ENCODE measurements around the gene FCRL6.

The FCRL6 gene

DNA sequence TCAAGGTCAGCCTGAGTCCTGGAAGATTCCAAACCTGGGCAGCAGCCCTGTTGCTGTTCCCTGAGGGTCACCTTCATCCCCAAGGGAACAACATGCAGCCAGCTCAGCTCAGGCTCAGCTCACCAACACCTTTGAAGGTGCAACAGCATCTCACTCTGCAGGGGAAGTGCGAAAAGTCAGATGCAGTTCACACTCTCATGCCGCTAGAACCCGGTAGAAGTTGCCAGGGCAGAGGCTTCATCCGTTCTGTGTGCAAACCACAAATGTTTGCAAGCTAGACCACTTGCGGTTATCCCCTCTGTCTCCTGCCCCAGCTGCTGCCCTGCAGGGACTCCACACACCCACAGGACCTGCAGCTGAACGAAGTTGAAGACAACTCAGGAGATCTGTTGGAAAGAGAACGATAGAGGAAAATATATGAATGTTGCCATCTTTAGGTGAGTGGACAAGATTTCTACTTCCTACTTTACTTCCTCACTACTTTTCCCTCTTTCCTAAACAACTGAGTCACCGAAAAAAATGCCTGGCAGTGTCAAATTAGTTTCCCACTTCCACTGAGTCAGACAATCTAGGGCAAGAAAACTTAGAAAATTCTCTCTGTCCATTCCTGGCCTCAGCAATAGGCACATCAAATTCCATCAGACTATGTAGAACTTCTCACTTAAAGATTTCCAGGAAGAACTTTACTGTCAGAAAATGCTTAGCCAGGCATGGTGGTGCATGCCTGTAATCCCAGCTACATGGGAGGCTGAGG is 1.8 kb upstream of the FCRL6 start:
- H3K4me3 ChIP-seq (ENCODE audit: low read depth, low read length, poor library complexity, severe bottlenecking), result no peak overlapping the region
- no peaks in the 10 kb centered on the region for H3F3A ChIP-seq (ENCODE audit: insufficient read depth, low read length)
- H3K9ac ChIP-seq (ENCODE audit: low read length), result no peak overlapping the region
- no peak overlapping the region for H2AFZ ChIP-seq (ENCODE audit: low read length)
- H3K79me2 ChIP-seq (ENCODE audit: insufficient read depth, low read length), result no peaks in the 10 kb centered on the region
- H3K4me1 ChIP-seq (ENCODE audit: insufficient read depth, low read length, severe bottlenecking), result no peaks in the 10 kb centered on the region
- no peak overlapping the region for H3K27ac ChIP-seq (ENCODE audit: low read depth, low read length, poor library complexity, severe bottlenecking)
- H3K27me3 ChIP-seq (ENCODE audit: insufficient read depth, low read length), result no peaks in the 10 kb centered on the region
- H3K4me2 ChIP-seq (ENCODE audit: low read length), result no peak overlapping the region
- TF ChIP-seq EZH2 (IDR thresholded peaks at IDR 0.05; ENCODE audit: borderline replicate concordance, low read length), result no peak
- TF ChIP-seq, protein P1, sequence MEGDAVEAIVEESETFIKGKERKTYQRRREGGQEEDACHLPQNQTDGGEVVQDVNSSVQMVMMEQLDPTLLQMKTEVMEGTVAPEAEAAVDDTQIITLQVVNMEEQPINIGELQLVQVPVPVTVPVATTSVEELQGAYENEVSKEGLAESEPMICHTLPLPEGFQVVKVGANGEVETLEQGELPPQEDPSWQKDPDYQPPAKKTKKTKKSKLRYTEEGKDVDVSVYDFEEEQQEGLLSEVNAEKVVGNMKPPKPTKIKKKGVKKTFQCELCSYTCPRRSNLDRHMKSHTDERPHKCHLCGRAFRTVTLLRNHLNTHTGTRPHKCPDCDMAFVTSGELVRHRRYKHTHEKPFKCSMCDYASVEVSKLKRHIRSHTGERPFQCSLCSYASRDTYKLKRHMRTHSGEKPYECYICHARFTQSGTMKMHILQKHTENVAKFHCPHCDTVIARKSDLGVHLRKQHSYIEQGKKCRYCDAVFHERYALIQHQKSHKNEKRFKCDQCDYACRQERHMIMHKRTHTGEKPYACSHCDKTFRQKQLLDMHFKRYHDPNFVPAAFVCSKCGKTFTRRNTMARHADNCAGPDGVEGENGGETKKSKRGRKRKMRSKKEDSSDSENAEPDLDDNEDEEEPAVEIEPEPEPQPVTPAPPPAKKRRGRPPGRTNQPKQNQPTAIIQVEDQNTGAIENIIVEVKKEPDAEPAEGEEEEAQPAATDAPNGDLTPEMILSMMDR (IDR thresholded peaks at IDR 0.05; ENCODE audit: low read length), result no peak
- no peaks in the 10 kb centered on the region for H4K20me1 ChIP-seq (ENCODE audit: insufficient read depth, low read length)
- H3K9me3 ChIP-seq (ENCODE audit: low read length), result no peaks in the 10 kb centered on the region
- H3K9me2 ChIP-seq (ENCODE audit: low read depth, low read length), result no peaks in the 10 kb centered on the region
- H3K36me3 ChIP-seq (ENCODE audit: insufficient read depth, low read length), result no peaks in the 10 kb centered on the region

DNA sequence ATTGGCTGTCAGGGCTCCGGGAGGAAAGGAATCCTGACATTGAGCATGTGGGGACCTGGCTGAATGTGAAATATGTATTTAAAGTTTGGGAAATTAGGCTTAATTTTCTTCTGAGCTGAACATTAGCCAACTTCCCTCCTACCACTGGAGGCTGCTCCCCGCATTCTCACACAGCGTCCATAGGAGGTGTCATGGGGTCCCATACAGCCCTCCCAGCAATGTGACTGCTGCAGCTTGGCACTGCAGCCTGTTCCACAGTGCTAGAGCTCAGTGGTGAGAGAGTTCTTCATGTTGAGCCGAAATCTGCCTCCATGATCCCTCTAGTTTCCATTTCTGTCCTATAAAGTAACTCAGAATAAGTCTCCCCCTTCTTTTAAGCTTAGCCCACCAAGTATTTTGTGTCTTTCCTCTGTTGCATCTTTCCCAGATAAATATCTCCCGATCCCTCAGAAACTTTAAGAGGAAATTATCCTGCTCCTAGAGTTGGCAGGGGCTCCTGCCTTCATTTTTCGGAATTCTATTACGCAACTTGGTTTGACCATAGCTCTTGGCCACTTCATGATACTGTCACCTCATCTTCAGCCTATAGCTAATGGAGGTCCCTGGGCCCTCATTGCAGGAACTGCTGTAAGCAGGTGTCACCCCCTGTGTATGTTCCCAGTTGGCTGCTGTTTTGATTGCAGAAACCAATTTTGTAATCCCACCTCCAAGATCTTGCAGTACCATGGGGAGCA is 2.0 kb downstream of the FCRL6 start:
- Histone ChIP-seq H3K4me2 (ENCODE audit: low read length) (no peak overlapping the region), H4K20me1 (ENCODE audit: insufficient read depth, low read length) (no peaks in the 10 kb centered on the region), H3K9me2 (ENCODE audit: low read depth, low read length) (no peaks in the 10 kb centered on the region), H3K27ac (ENCODE audit: low read depth, low read length, poor library complexity, severe bottlenecking) (no peak overlapping the region), H3K4me3 (ENCODE audit: low read depth, low read length, poor library complexity, severe bottlenecking) (no peak overlapping the region), H3K27me3 (ENCODE audit: insufficient read depth, low read length) (no peaks in the 10 kb centered on the region), H3K9me3 (ENCODE audit: low read length) (no peaks in the 10 kb centered on the region), H3K9ac (ENCODE audit: low read length) (no peak overlapping the region), H3K36me3 (ENCODE audit: insufficient read depth, low read length) (no peaks in the 10 kb centered on the region), H3F3A (ENCODE audit: insufficient read depth, low read length) (no peaks in the 10 kb centered on the region), H3K79me2 (ENCODE audit: insufficient read depth, low read length) (no peaks in the 10 kb centered on the region), H3K4me1 (ENCODE audit: insufficient read depth, low read length, severe bottlenecking) (no peaks in the 10 kb centered on the region), H2AFZ (ENCODE audit: low read length) (no peak overlapping the region)
- TF ChIP-seq, protein P1 (IDR thresholded peaks at IDR 0.05; ENCODE audit: low read length), result no peak
- TF ChIP-seq EZH2 (IDR thresholded peaks at IDR 0.05; ENCODE audit: borderline replicate concordance, low read length), result no peak

DNA sequence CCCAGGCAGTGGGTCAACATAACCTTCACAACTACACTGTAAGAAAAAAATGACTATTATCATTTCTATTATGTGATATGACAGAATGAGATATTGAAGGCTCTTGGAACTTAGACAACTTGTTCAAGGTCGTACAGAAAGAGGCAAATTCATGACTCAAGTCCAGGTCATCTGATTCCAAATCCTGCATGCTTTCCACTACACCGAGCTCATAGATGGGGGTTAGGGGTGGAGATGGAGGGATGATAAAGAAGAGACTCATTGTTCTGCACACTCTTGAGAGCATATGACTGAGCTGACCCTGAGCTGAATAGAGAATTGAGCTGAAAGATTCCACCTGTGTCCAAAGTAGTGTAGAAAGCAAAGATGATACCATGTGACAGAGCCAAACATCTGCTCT is 2.8 kb downstream of the FCRL6 start:
- Histone ChIP-seq H3K9ac (ENCODE audit: low read length) (no peak overlapping the region), H3K9me2 (ENCODE audit: low read depth, low read length) (no peaks in the 10 kb centered on the region), H3K27me3 (ENCODE audit: insufficient read depth, low read length) (no peaks in the 10 kb centered on the region), H3K36me3 (ENCODE audit: insufficient read depth, low read length) (no peaks in the 10 kb centered on the region), H3K4me2 (ENCODE audit: low read length) (no peak overlapping the region), H3K4me1 (ENCODE audit: insufficient read depth, low read length, severe bottlenecking) (no peaks in the 10 kb centered on the region), H3K79me2 (ENCODE audit: insufficient read depth, low read length) (no peaks in the 10 kb centered on the region), H4K20me1 (ENCODE audit: insufficient read depth, low read length) (no peaks in the 10 kb centered on the region), H3K4me3 (ENCODE audit: low read depth, low read length, poor library complexity, severe bottlenecking) (no peak overlapping the region), H3K27ac (ENCODE audit: low read depth, low read length, poor library complexity, severe bottlenecking) (no peak overlapping the region), H3F3A (ENCODE audit: insufficient read depth, low read length) (no peaks in the 10 kb centered on the region), H3K9me3 (ENCODE audit: low read length) (no peaks in the 10 kb centered on the region), H2AFZ (ENCODE audit: low read length) (no peak overlapping the region)
- TF ChIP-seq EZH2 (IDR thresholded peaks at IDR 0.05; ENCODE audit: borderline replicate concordance, low read length), result no peak
- TF ChIP-seq, protein P1 (IDR thresholded peaks at IDR 0.05; ENCODE audit: low read length), result no peak

Data from OCI-LY1 (cell line).